Stimulated activated CD4-positive, alpha-beta T cell treated with anti-CD3 and anti-CD28 coated beads, Interleukin-1b, Interleukin-23, amount 100 ng/mL, for 48 hours (primary cell): ENCODE data around the gene PIEZO2.

ENCODE experiments used
- DNase-seq: peaks from one replicate; pipeline ENCODE4 v3.0.0-alpha.2; 2020

The PIEZO2 gene

GRCh38 chr18:10770264-10770663, 379.1 kb downstream of the PIEZO2 start:
- DNase-seq: no peak

GRCh38 chr18:10768221-10768620, 381.1 kb downstream of the PIEZO2 start:
- DNase-seq: no peak

- DNase-seq: no peak
Measured at GRCh38 chr18:10767658-10768057, 381.7 kb downstream of the PIEZO2 start.

GRCh38 chr18:10760986-10761385, 388.4 kb downstream of the PIEZO2 start:
- DNase-seq: no peak

- no peak for DNase-seq
Measured at GRCh38 chr18:10759241-10759640, 390.1 kb downstream of the PIEZO2 start.

GRCh38 chr18:10757946-10758345, 391.4 kb downstream of the PIEZO2 start:
- DNase-seq: no peak

- no peak for DNase-seq
Measured at GRCh38 chr18:10757349-10757748, 392.0 kb downstream of the PIEZO2 start.

GRCh38 chr18:10755855-10756254, 393.5 kb downstream of the PIEZO2 start:
- no peak for DNase-seq

GRCh38 chr18:10754128-10754527, 395.2 kb downstream of the PIEZO2 start:
- no peak for DNase-seq

- DNase-seq: no peak
Measured at GRCh38 chr18:10752382-10752781, 397.0 kb downstream of the PIEZO2 start.

- DNase-seq: no peak
Measured at GRCh38 chr18:10751653-10752052, 397.7 kb downstream of the PIEZO2 start.

- DNase-seq: no peak
Measured at GRCh38 chr18:10750191-10751035, 399.0 kb downstream of the PIEZO2 start.

GRCh38 chr18:10748641-10749040, 400.7 kb downstream of the PIEZO2 start:
- no peak for DNase-seq

GRCh38 chr18:10745971-10746370, 403.4 kb downstream of the PIEZO2 start:
- no peak for DNase-seq

GRCh38 chr18:10745219-10745618, 404.1 kb downstream of the PIEZO2 start:
- DNase-seq: no peak

GRCh38 chr18:10743766-10744165, 405.6 kb downstream of the PIEZO2 start:
- no peak for DNase-seq

GRCh38 chr18:10739152-10739551, 410.2 kb downstream of the PIEZO2 start:
- DNase-seq: no peak

- DNase-seq: no peak
Measured at GRCh38 chr18:10736984-10737383, 412.4 kb downstream of the PIEZO2 start.

GRCh38 chr18:10732990-10733389, 416.4 kb downstream of the PIEZO2 start:
- DNase-seq: no peak

- DNase-seq: no peak
Measured at GRCh38 chr18:10727477-10727876, 421.9 kb downstream of the PIEZO2 start.

GRCh38 chr18:10726198-10727068, 422.9 kb downstream of the PIEZO2 start:
- DNase-seq: no peak

GRCh38 chr18:10724666-10725065, 424.7 kb downstream of the PIEZO2 start:
- DNase-seq: no peak

- DNase-seq: no peak
Measured at GRCh38 chr18:10723496-10723895, 425.9 kb downstream of the PIEZO2 start.

GRCh38 chr18:10718809-10719208, 430.6 kb downstream of the PIEZO2 start:
- DNase-seq: no peak
